LNCaP clone FGC (cell line): ENCODE measurements around the gene ANKLE1.
"Not testable (repeated sequence)": the region's sequence is repeated elsewhere in the genome, so short reads cannot be mapped to it uniquely, and the experiment has no call there.

Experiments used
- DNase-seq: peaks from one replicate; pipeline ENCODE4 v3.0.0-alpha.2; 2011; ENCODE audit warnings: low read depth
- H3K4me3 ChIP-seq: 2 replicates; pipeline ENCODE4 v1.5.1; 2011; ENCODE audit warnings: mild to moderate bottlenecking, low read depth, low read length, control low read depth
- TF ChIP-seq, protein P1 (sequence below): IDR thresholded peaks from 2 replicates; pipeline ENCODE4 v1.5.1; 2012; ENCODE audit warnings: mild to moderate bottlenecking; ENCODE audit not compliant: control insufficient read depth, insufficient read depth; ENCODE audit errors: extremely low read depth

ANKLE1 gene

DNA sequence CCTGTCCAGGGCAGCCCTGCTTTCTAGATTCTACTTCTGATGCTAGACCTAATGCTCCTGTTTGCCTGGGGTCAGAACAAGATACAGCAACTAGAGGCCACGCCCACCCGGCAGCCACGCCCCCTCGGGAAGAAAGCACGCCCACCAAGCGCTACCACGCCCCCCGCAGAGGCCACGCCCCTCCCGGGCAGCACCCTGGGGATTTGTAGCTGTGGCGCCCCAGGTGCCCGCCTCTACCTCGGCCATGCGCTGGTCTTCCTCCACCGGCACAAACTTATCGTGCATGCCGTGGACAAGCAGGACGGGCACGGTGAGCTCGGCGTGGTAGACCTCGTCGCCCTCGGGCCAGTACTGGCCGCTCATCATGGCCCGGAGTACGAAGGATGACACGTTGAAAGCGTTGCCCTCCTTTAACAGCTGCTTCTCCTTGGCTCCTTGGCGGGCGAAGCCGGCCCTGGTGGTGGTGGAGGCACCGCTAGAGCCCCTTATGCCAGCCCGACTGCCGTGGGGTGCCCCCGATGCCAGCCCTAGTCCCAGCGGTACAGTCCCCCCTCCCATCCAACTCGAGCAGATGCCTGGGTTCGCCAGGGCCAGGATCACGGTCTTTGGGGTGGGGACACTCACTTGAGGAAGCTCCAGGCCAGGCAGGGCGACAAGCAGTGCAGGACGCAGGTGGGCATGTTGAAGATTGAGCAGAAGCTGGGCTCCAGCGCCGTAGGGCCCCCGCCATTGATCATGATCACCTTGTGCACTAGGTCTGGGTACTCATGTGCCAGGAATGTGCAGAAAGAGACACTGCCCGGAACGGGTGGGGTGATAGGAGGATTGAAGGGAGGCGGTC lies 12.6 kb downstream of the ANKLE1 start:
- TF ChIP-seq, protein P1, sequence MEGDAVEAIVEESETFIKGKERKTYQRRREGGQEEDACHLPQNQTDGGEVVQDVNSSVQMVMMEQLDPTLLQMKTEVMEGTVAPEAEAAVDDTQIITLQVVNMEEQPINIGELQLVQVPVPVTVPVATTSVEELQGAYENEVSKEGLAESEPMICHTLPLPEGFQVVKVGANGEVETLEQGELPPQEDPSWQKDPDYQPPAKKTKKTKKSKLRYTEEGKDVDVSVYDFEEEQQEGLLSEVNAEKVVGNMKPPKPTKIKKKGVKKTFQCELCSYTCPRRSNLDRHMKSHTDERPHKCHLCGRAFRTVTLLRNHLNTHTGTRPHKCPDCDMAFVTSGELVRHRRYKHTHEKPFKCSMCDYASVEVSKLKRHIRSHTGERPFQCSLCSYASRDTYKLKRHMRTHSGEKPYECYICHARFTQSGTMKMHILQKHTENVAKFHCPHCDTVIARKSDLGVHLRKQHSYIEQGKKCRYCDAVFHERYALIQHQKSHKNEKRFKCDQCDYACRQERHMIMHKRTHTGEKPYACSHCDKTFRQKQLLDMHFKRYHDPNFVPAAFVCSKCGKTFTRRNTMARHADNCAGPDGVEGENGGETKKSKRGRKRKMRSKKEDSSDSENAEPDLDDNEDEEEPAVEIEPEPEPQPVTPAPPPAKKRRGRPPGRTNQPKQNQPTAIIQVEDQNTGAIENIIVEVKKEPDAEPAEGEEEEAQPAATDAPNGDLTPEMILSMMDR, result no peak
- no peak for DNase-seq
- H3K4me3 ChIP-seq, result no peak overlapping the region

DNA sequence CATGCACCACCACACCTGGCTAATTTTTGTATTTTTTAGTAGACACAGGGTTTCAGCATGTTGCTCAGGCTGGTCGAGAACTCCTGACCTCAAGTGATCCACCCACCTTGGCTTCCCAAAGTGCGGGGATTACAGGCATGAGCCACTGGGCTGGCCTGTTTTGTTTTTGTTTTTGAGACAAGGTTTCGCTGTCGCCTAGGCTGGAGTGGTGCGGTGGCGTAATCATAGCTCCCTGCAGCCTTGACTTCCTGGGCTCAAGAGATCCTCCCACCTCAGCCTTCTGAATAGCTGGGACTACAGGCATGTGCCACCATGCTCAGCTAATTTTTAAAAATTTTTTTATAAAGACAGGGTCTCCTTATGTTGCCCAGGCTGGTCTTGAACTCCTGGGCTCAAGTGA lies 13.8 kb downstream of the ANKLE1 start:
- DNase-seq, H3K4me3 ChIP-seq: not testable (repeated sequence)

DNA sequence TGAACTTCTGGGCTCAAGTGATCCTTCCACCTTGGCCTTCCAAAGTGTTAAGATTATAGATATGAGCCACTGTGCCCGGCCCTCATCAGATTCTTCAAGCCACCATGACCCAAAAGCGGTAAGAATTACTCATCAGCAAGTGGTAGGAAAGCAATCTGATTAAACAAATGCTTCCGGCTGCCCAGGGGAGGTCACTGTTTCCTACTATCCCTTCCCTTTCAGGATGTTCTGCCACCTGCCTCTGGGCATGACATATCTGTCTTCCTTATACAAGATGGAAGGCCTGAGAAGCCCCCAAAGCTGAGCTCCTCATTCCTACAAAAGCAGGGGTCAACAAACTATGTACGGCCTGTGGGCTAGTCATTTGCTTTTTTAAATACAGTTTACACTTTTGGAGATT lies 14.6 kb downstream of the ANKLE1 start:
- no peak for DNase-seq
- TF ChIP-seq, protein P1, result no peak
- no peak overlapping the region for H3K4me3 ChIP-seq

DNA sequence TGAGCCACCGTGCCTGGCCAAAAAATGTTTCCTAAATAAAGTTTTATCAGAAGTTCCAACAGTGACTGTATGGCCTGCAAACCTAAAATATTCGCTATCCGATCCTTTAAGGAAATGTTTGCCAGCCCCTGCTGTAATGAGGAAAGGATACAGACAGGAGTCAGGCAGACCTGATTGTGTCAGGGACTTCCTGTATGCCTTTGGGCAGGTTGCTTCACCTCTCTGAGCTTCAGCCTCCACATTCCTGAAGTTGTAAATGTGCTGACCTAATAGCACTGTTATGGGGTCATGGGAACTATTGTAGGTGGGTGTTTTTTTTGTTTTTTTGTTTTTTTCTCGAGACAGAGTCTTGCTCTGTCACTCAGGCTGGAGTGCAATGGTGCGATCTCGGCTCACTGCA lies 15.3 kb downstream of the ANKLE1 start:
- H3K4me3 ChIP-seq, result no peak overlapping the region
- no peak for DNase-seq
- TF ChIP-seq, protein P1, result no peak

DNA sequence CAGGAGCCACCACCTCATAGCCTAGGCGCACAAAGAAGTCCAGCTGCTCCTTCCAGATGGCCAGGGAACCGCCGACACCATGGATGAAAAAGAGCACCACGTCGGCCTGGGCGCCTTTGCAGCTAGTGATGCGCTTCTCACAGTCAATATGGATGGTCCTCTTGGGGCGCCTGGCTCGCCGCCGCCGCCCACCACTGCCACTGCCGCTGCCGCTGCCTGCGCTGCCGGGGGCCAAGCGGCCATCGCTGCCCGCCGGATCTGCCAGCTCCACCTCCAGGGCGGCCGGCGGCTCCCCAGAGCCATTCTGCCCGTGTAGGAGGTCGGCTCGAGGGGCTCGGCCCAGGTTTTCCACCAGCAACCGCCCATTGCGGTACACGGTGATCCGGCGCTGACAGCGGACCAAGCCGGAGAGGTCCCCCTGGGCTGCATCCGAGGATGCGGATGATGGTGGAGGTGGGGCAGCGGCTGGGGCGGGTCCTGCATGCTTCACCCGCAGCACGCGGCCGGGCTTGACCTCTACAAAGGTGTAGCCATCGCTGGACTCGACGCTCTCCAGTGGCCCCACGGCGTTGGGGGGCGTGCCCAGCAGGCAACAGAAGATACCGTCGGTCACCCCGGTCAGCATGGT lies 19.4 kb downstream of the ANKLE1 start:
- no peak overlapping the region for H3K4me3 ChIP-seq
- DNase-seq, result no peak
- TF ChIP-seq, protein P1, result no peak

DNA sequence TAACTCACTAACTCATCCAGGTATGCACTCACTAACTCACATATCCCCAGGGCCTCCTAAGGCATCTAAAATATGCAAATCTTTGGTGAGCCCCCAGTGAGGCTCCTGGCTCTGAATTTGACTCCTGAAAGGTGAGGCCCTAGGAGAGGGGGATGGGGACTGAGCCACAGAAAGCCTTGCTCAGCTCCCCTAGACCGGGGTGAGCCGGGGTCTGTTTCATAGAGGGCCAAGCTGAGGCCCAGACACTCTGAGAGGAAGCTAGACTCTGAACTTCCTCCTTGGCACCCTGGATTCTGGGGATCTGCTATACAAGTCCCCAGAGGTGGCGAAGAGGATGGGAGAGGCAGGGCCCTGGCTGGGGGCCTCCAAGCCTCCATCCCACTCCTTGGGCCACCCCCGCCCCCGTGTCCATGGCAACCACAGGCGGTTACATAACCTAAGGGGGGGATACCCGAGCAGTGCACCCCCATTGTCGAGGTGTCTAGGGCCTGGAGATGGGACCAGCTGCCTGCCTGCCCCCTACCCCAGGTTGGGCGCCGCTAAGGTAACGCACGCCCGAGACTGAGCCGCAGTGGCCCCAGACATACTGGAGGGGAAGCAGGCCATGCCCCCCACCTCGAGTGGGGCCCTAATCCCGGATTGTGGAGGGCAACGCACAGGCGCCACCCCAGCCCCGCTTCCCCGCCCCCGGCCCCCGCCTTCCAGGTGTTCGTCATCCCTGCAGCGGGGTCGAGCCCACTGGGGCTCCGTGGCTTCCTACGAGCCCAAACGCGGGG lies 20.9 kb downstream of the ANKLE1 start:
- TF ChIP-seq, protein P1, result no peak
- DNase-seq, result no peak
- peak overlapping the region; percentile 83 for H3K4me3 ChIP-seq

DNA sequence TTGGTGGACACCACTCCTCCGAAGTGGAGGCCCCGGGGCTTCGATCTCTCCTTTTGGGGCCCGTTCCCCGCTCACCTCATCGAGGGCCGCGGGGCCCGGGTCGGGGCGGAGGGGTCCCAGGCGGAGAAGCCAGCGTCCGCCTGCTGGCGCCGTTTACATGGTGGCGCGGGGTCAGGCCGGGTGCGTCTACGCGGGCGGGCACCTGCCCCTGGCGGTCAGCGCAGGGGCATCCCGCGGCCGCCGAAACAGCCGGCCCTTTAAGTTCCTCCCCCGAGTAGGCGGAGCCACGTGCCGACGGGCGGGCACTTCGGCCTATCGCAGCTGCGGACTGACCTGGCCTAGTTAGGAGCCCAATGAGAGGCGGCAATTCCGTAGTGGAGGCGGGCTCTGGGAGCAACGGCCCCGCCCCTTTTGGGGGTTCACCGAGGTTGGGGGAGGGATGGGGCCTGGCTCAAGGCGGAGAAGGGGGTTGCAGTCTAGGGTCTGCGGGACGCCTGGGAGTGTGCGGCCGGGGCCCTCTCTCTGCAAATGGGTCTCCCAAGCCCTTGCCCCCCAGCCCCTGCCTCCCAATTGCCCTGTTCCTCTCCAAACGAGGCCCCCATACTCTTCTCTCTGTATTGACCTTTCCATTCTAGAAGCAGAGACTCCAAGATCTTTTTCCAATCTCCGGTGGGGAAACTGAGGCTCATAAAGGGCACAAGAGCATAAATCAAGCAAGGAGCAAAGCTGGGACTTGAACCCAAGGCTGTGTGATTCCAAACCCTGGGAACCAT lies 21.7 kb downstream of the ANKLE1 start, which contains the start of gene ABHD8:
Gene ABHD8 (minus strand): TSS at position 259 of the 773 bp plus-strand sequence. CDS start 1,809 bp downstream, outside the sequence.
- TF ChIP-seq, protein P1, result peak; percentile 56
- H3K4me3 ChIP-seq, result peak within 1 kb of the TSS; percentile 83
- peak; percentile 87 for DNase-seq
